GM23338 (cell line): ENCODE results near the gene TM7SF3. TPM values are rescaled to one million over a fixed set of nuclear protein-coding genes. Genes with fewer than 3 reads are reported as not detected.

Source experiments
- ATAC-seq: fragments of 200-7000 bp; cut with Tn5 transposase; 3 replicates; pipeline ENCODE4 v1.9.1; 2020
- DNase-seq: peaks from one replicate; pipeline ENCODE4 v3.0.0-alpha.2; 2015; ENCODE audit warnings: low spot score
- H2AFZ ChIP-seq: fragments of 200-600 bp; sonication (generic); 2 replicates; pipeline ENCODE4 v1.8.0; 2016; ENCODE audit warnings: antibody characterized with exemption, mild to moderate bottlenecking, moderate library complexity
- H3F3A ChIP-seq: fragments of 200-600 bp; sonication (generic); replicated peaks from 2 replicates; pipeline ENCODE4 v1.8.0; 2017; ENCODE audit warnings: antibody characterized with exemption, mixed run types, low read depth
- H3K27ac ChIP-seq: fragments of 200-600 bp; sonication (generic); 2 replicates; pipeline ENCODE4 v1.6.1; 2016; ENCODE audit warnings: low read depth
- H3K27me3 ChIP-seq: fragments of 200-600 bp; sonication (generic); 2 replicates; pipeline ENCODE4 v1.8.0; 2016; ENCODE audit warnings: mild to moderate bottlenecking, mixed run types, moderate library complexity; ENCODE audit not compliant: insufficient read depth
- H3K36me3 ChIP-seq: fragments of 200-600 bp; sonication (generic); 2 replicates; pipeline ENCODE4 v1.8.0; 2016; ENCODE audit warnings: mild to moderate bottlenecking; ENCODE audit not compliant: insufficient read depth
- H3K4me1 ChIP-seq: fragments of 200-600 bp; sonication (generic); 2 replicates; pipeline ENCODE4 v1.8.0; 2016; ENCODE audit warnings: mild to moderate bottlenecking, moderate library complexity; ENCODE audit not compliant: insufficient read depth
- H3K4me2 ChIP-seq: fragments of 200-600 bp; sonication (generic); 2 replicates; pipeline ENCODE4 v1.7.1; 2017; ENCODE audit warnings: mixed run types
- H3K4me3 ChIP-seq: fragments of 200-600 bp; sonication (generic); 2 replicates; pipeline ENCODE4 v1.6.1; 2016; ENCODE audit warnings: mixed run types
- H3K79me2 ChIP-seq: fragments of 200-600 bp; sonication (generic); replicated peaks from 2 replicates; pipeline ENCODE4 v1.8.0; 2017; ENCODE audit warnings: mild to moderate bottlenecking; ENCODE audit not compliant: insufficient read depth
- H3K9me2 ChIP-seq: fragments of 200-600 bp; sonication (generic); 2 replicates; pipeline ENCODE4 v1.8.0; 2017; ENCODE audit not compliant: insufficient read depth
- H4K20me1 ChIP-seq: fragments of 200-600 bp; sonication (generic); replicated peaks from 2 replicates; pipeline ENCODE4 v1.8.0; 2017; ENCODE audit warnings: mild to moderate bottlenecking; ENCODE audit not compliant: insufficient read depth
- H3K27ac Mint-ChIP-seq: 2 replicates; pipeline ENCODE4 v1.8.0; 2020; ENCODE audit warnings: inconsistent platforms, mild to moderate bottlenecking, moderate library complexity, mixed read lengths
- H3K27me3 Mint-ChIP-seq: 3 replicates; pipeline ENCODE4 v1.8.0; 2022; ENCODE audit warnings: low read depth, mild to moderate bottlenecking, moderate library complexity, mixed read lengths, inconsistent platforms; ENCODE audit not compliant: insufficient read depth, poor library complexity
- H3K36me3 Mint-ChIP-seq: 3 replicates; pipeline ENCODE4 v1.8.0; 2021; ENCODE audit warnings: low read depth, mild to moderate bottlenecking, inconsistent platforms, moderate library complexity, mixed read lengths
- H3K4me1 Mint-ChIP-seq: 3 replicates; pipeline ENCODE4 v1.8.0; 2020; ENCODE audit warnings: mild to moderate bottlenecking, inconsistent platforms, mixed read lengths
- H3K4me3 Mint-ChIP-seq: 3 replicates; pipeline ENCODE4 v1.8.0; 2021; ENCODE audit warnings: moderate library complexity, mild to moderate bottlenecking, inconsistent platforms, mixed read lengths
- H3K9me3 Mint-ChIP-seq: 3 replicates; pipeline ENCODE4 v1.8.0; 2020; ENCODE audit warnings: moderate library complexity, mild to moderate bottlenecking, inconsistent platforms, mixed read lengths
- CREB1 ChIP-seq: fragments of 250-450 bp; sonication (Bioruptor Pico); IDR thresholded peaks from 2 replicates; pipeline ENCODE4 v1.5.0; 2020; ENCODE audit warnings: low read depth, mild to moderate bottlenecking, moderate library complexity
- CTCF ChIP-seq, 2 experiments: fragments of 200-600 bp in 1 of 2; sonication (generic) in 1 of 2; conservative IDR thresholded peaks; 2 replicates each; pipeline versions ENCODE4 v1.5.1 to v1.6.1; 2016 to 2017; ENCODE audit warnings: antibody characterized with exemption in 2 of 2, low read depth in 2 of 2, mild to moderate bottlenecking in 2 of 2, moderate library complexity in 1 of 2
- ETS1 ChIP-seq: IDR thresholded peaks from 2 replicates; pipeline ENCODE4 v1.6.1; 2016; ENCODE audit warnings: antibody characterized with exemption
- EZH2 ChIP-seq: fragments of 200-600 bp; sonication (generic); IDR thresholded peaks from one replicate; pipeline ENCODE4 v1.8.0; 2017; ENCODE audit warnings: antibody characterized with exemption, mild to moderate bottlenecking, low read depth; ENCODE audit not compliant: unreplicated experiment
- EZH2phosphoT487 ChIP-seq: fragments of 200-600 bp; sonication (generic); IDR thresholded peaks from one replicate; pipeline ENCODE4 v1.8.1; 2018; ENCODE audit warnings: antibody characterized with exemption; ENCODE audit not compliant: unreplicated experiment
- NANOG ChIP-seq: IDR thresholded peaks from 2 replicates; pipeline ENCODE4 v1.6.1; 2016; ENCODE audit warnings: antibody characterized with exemption, borderline replicate concordance
- POLR2AphosphoS5 ChIP-seq: IDR thresholded peaks from 2 replicates; pipeline ENCODE4 v1.6.1; 2016; ENCODE audit warnings: antibody characterized with exemption, low read depth
- REST ChIP-seq: IDR thresholded peaks from one replicate; pipeline ENCODE4 v1.6.1; 2018; ENCODE audit warnings: antibody characterized with exemption; ENCODE audit not compliant: unreplicated experiment
- STAT1 ChIP-seq: IDR thresholded peaks from one replicate; pipeline ENCODE4 v1.6.1; 2016; ENCODE audit warnings: antibody characterized with exemption; ENCODE audit not compliant: unreplicated experiment
- ZNF331 ChIP-seq: fragments of 250-450 bp; sonication (Bioruptor Pico); IDR thresholded peaks from 2 replicates; pipeline ENCODE4 v1.5.0; 2020; ENCODE audit warnings: low read depth, mild to moderate bottlenecking, moderate library complexity
- ZNF462 ChIP-seq: fragments of 250-450 bp; sonication (Bioruptor Pico); IDR thresholded peaks from 2 replicates; pipeline ENCODE4 v1.5.0; 2020; ENCODE audit warnings: mild to moderate bottlenecking, moderate library complexity
- polyA plus RNA-seq: library from polyadenylated mRNA; unstranded; fragments of >200 nt; fragmentation: Nextera tagmentation; extraction: Ambion mirVana; gene quantifications from 2 replicates; pipeline ENCODE4 v1.2.1, GENCODE V29; 2016
- total RNA-seq: library from RNA; depleted of rRNA; stranded (reverse); fragments of >200 nt; shearing (Covaris generic); gene quantifications from 2 replicates; pipeline ENCODE4 v1.2.3, GENCODE V29; 2014

TM7SF3 gene
- total and polyA plus RNA-seq, 2 experiments from 2014 or later, result 30.3 to 121 TPM

- TF ChIP-seq ZNF462 (CRISPR knock-in tag), result no peak
Observed at GRCh38 chr12:26954027-26954426, 60.2 kb downstream of the TM7SF3 start (continued).

GRCh38 chr12:26953447-26953846 is 60.7 kb downstream of the TM7SF3 start:
- H3K79me2 ChIP-seq, result peaks cover 48% of the 10 kb centered on the region
- no peak for TF ChIP-seq ETS1
- no peak for TF ChIP-seq POLR2AphosphoS5
- no peak for TF ChIP-seq STAT1
- no peak for TF ChIP-seq EZH2phosphoT487
- TF ChIP-seq CTCF (conservative IDR thresholded peaks at IDR 0.05; ENCODE audit: low read depth in 2 of 2), result no peak
- TF ChIP-seq NANOG, result no peak
- no peak for TF ChIP-seq CREB1 (CRISPR knock-in tag)
- no peak for TF ChIP-seq EZH2
- TF ChIP-seq ZNF331, result no peak
- no peak for TF ChIP-seq REST

More at GRCh38 chr12:26953447-26953846, 60.7 kb downstream of the TM7SF3 start:
- Histone ChIP-seq H2AFZ (no peak overlapping the region), H3K9me2 (no peaks in the 10 kb centered on the region), H3K4me3 (no peak overlapping the region), H3K4me2 (no peak overlapping the region), H3K27ac (no peak overlapping the region), H3K27me3 (no peaks in the 10 kb centered on the region), H3F3A (no peaks in the 10 kb centered on the region), H4K20me1 (peaks cover under 1% of the 10 kb centered on the region; the same call in 1 of the 2 replicates), H3K4me1 (no peaks in the 10 kb centered on the region), H3K36me3 (peaks cover 7% of the 10 kb centered on the region; the same call in 1 of the 2 replicates)
- ATAC-seq (no peak), DNase-seq (no peak)
- no peaks in the 10 kb centered on the region for H3K27me3 Mint-ChIP-seq
- H3K9me3 Mint-ChIP-seq, result no peaks in the 10 kb centered on the region
- no peaks in the 10 kb centered on the region; the same call in 2 of the 3 replicates for H3K4me1 Mint-ChIP-seq
- no peak overlapping the region for H3K27ac Mint-ChIP-seq
- no peak overlapping the region for H3K4me3 Mint-ChIP-seq
- peaks cover 23% of the 10 kb centered on the region for H3K36me3 Mint-ChIP-seq
